Natural killer cell (primary cell): ENCODE measurements around the gene PHLPP1. TPM values are rescaled to one million over a fixed set of nuclear protein-coding genes. Genes with fewer than 3 reads are reported as not detected.
"Not testable (repeated sequence)": the region's sequence is repeated elsewhere in the genome, so short reads cannot be mapped to it uniquely, and the experiment has no call there.

Experiments used
- ATAC-seq, 3 donors: fragments of 150-1000 bp in 2 of 3; fragments of 200-7000 bp in 1 of 3; cut with Tn5 transposase; 1 replicate in 1 of 3; 2 replicates in 2 of 3; pipeline ENCODE4 v1.10.0; 2021; ENCODE audit warnings: mild to moderate bottlenecking in 2 of 3, moderate library complexity in 2 of 3
- DNase-seq, 2 donors: peaks; one replicate each; pipeline versions ENCODE4 v3.0.0 to v3.0.0-alpha.2; 2013 to 2021; ENCODE audit warnings: mixed read lengths in 1 of 2
- H3K27ac ChIP-seq: one replicate; pipeline ENCODE4 v1.5.1; 2013; ENCODE audit warnings: mild to moderate bottlenecking, low read length
- H3K27me3 ChIP-seq: one replicate; pipeline ENCODE4 v1.6.1; 2013; ENCODE audit warnings: low read length; ENCODE audit not compliant: control insufficient read depth, insufficient read depth
- H3K36me3 ChIP-seq: one replicate; pipeline ENCODE4 v1.6.1; 2013; ENCODE audit warnings: low read length; ENCODE audit not compliant: control insufficient read depth, insufficient read depth
- H3K4me1 ChIP-seq: one replicate; pipeline ENCODE4 v1.6.1; 2013; ENCODE audit warnings: low read length; ENCODE audit not compliant: control insufficient read depth, insufficient read depth
- H3K4me3 ChIP-seq: one replicate; pipeline ENCODE4 v1.5.1; 2013; ENCODE audit warnings: low read length
- H3K9me3 ChIP-seq: one replicate; pipeline ENCODE4 v1.6.1; 2013; ENCODE audit warnings: low read length; ENCODE audit not compliant: control insufficient read depth, insufficient read depth
- H3K27ac Mint-ChIP-seq, 2 donors: one replicate each; pipeline ENCODE4 v1.8.0; 2022; ENCODE audit warnings: mild to moderate bottlenecking in 2 of 2, mixed read lengths in 2 of 2, moderate library complexity in 1 of 2
- H3K27me3 Mint-ChIP-seq, 2 donors: one replicate each; pipeline ENCODE4 v1.8.0; 2022; ENCODE audit warnings: low read depth in 2 of 2, mixed read lengths in 2 of 2
- H3K36me3 Mint-ChIP-seq: one replicate; pipeline ENCODE4 v1.8.0; 2022; ENCODE audit warnings: mixed read lengths
- H3K4me1 Mint-ChIP-seq, 2 donors: one replicate each; pipeline ENCODE4 v1.8.0; 2022; ENCODE audit warnings: mixed read lengths in 2 of 2
- H3K4me3 Mint-ChIP-seq: one replicate; pipeline ENCODE4 v1.8.0; 2022; ENCODE audit warnings: mild to moderate bottlenecking, moderate library complexity, mixed read lengths
- H3K9me3 Mint-ChIP-seq, 2 donors: one replicate each; pipeline ENCODE4 v1.8.0; 2022; ENCODE audit warnings: mixed read lengths in 2 of 2
- CTCF ChIP-seq: fragments of 200-600 bp; IDR thresholded peaks from one replicate; pipeline ENCODE4 v1.8.0; 2022; ENCODE audit warnings: antibody characterized with exemption
- WGBS: methylation state at CpG from one replicate; pipeline ENCODE4 v1.1.7; 2013; ENCODE audit warnings: missing lambda C conversion rate; ENCODE audit not compliant: insufficient coverage; 5-methylcytosine and 5-hydroxymethylcytosine counted together
- intact Hi-C: fragments of 100-400 bp; cut with micrococcal nuclease; formaldehyde crosslinking; loops from one replicate; pipeline ENCODE4 v1.14.2; 2022
- total RNA-seq, 4 donors: library from RNA; stranded (reverse); fragments of 120-200 nt in 1 of 4; gene quantifications; one replicate each; pipeline versions ENCODE4 v1.2.3 to v1.2.4, GENCODE V29; 2013 to 2022

Gene PHLPP1
- total RNA-seq, 3 donors from 2014 or later (not counting 1 experiment from before 2014, with no cell fraction given) = 12.1 to 14.8 (median 12.2) TPM

GRCh38 chr18:62739911-62740310 lies 24.6 kb downstream of the PHLPP1 start:
- intact Hi-C loops = no loop called here
- H3K27me3 ChIP-seq = no peaks in the 10 kb centered on the region
- TF ChIP-seq CTCF = no peak
- no peak for ATAC-seq
- Mint-ChIP-seq H3K36me3 (no peaks in the 10 kb centered on the region), H3K4me1 (peaks cover 25 to 34% of the 10 kb centered on the region in 2 donors), H3K4me3 (no peak overlapping the region), H3K9me3 (no peaks in the 10 kb centered on the region), H3K27ac (no peak overlapping the region), H3K27me3 (no peaks in the 10 kb centered on the region)
- no peak overlapping the region for H3K27ac ChIP-seq
- no peaks in the 10 kb centered on the region for H3K9me3 ChIP-seq
- DNase-seq = no peak
- WGBS = 94% methylated on average over 5 of the region's 5 CpGs
- H3K4me1 ChIP-seq = no peaks in the 10 kb centered on the region
- H3K4me3 ChIP-seq = no peak overlapping the region
- H3K36me3 ChIP-seq = no peaks in the 10 kb centered on the region

- H3K27me3 ChIP-seq, H3K36me3 Mint-ChIP-seq, H3K27ac ChIP-seq, H3K27ac Mint-ChIP-seq, H3K36me3 ChIP-seq, H3K4me1 ChIP-seq, H3K9me3 Mint-ChIP-seq, H3K9me3 ChIP-seq, intact Hi-C loops, H3K4me3 Mint-ChIP-seq, DNase-seq, H3K27me3 Mint-ChIP-seq, ATAC-seq, H3K4me3 ChIP-seq: not testable (repeated sequence)
- peaks cover 32 to 39% of the 10 kb centered on the region in 2 donors for H3K4me1 Mint-ChIP-seq
- WGBS = 88% methylated on average over 5 of the region's 5 CpGs
Measured at GRCh38 chr18:62740650-62741049, 25.3 kb downstream of the PHLPP1 start.

DNA sequence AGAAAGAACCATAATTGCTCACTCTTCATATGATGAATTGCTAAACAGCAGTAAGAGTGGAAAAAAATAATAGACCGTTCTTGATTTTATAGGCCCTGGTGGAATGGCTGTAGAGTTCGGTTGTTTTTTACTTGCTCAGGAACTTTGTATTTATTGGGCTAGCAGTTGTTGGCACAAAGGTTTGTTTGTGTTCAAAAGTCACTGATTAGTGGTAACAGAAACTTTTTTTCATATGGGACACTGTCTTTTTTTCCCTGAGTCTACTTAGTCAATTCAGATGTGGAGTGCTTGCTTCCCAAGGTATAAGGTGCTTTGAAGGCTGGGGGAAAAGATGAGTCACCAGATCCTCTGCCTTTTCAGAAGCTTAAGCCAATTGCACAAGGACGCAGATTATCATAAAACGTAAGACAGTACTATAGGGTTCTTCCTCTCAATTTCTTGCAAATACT lies 25.8 kb downstream of the PHLPP1 start:
- ATAC-seq (no peak), DNase-seq (no peak)
- H3K4me1 ChIP-seq = no peaks in the 10 kb centered on the region
- no peak overlapping the region for H3K4me3 ChIP-seq
- no peaks in the 10 kb centered on the region for H3K9me3 ChIP-seq
- no peak for TF ChIP-seq CTCF
- Mint-ChIP-seq H3K27ac (no peak overlapping the region), H3K27me3 (no peaks in the 10 kb centered on the region), H3K4me3 (no peak overlapping the region), H3K9me3 (no peaks in the 10 kb centered on the region), H3K36me3 (no peaks in the 10 kb centered on the region), H3K4me1 (peaks cover 31 to 36% of the 10 kb centered on the region in 2 donors)
- intact Hi-C loops = no loop called here
- H3K36me3 ChIP-seq = no peaks in the 10 kb centered on the region
- no peaks in the 10 kb centered on the region for H3K27me3 ChIP-seq
- WGBS = 89% methylated on average over 4 of the region's 4 CpGs
- no peak overlapping the region for H3K27ac ChIP-seq

- Mint-ChIP-seq H3K4me3 (no peak overlapping the region), H3K27me3 (no peaks in the 10 kb centered on the region), H3K36me3 (no peaks in the 10 kb centered on the region), H3K4me1 (peaks cover 27 to 31% of the 10 kb centered on the region in 2 donors), H3K9me3 (no peaks in the 10 kb centered on the region), H3K27ac (no peak overlapping the region)
- H3K4me3 ChIP-seq = no peak overlapping the region
- no peaks in the 10 kb centered on the region for H3K27me3 ChIP-seq
- no peak overlapping the region for H3K27ac ChIP-seq
- no peaks in the 10 kb centered on the region for H3K4me1 ChIP-seq
- no peak for ATAC-seq
- 96% methylated on average over 4 of the region's 4 CpGs for WGBS
- intact Hi-C loops = no loop called here
- H3K36me3 ChIP-seq = no peaks in the 10 kb centered on the region
- DNase-seq = no peak
- no peak for TF ChIP-seq CTCF
- no peaks in the 10 kb centered on the region for H3K9me3 ChIP-seq
Measured at GRCh38 chr18:62741584-62741983, 26.2 kb downstream of the PHLPP1 start.
